Vagina (tissue), 2 donors: Measurements from ENCODE around the gene AKAP8L.

Experiments
- POLR2AphosphoS5 ChIP-seq, 2 donors: sonication (generic); formaldehyde crosslinking; IDR thresholded peaks; one replicate each; pipeline ENCODE4 v1.9.0; 2017; ENCODE audit warnings: antibody characterized with exemption in 2 of 2, mild to moderate bottlenecking in 2 of 2, low read depth in 1 of 2; ENCODE audit not compliant: insufficient read depth in 1 of 2
- TF ChIP-seq, protein P1 (sequence below), 3 experiments: fragments of 450-650 bp in 2 of 3; fragments of 200-600 bp in 1 of 3; sonication (generic) in 1 of 3; IDR thresholded peaks; one replicate each; pipeline ENCODE4 v1.5.1; 2017 to 2019; ENCODE audit warnings: antibody characterized with exemption in 3 of 3, mild to moderate bottlenecking in 2 of 3, moderate library complexity in 2 of 3

DNA sequence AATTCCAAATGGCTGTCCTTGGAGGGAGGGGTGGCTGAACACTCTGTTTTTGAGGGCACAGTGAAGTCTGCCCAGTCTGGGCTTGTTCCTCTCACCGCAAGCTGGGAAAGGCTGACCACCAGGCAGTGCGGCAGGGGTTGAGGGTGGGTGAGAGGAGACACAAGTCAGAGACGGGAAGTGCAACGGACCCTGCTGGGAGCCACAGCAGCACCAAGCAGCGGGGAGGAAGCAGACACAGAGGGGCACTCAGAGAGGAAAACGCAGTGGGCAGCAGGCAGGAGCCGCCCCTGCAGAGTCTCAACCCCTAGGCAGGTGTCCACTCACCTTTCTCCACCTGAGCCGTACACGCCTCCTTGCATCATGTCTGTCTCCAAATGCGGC, 15.6 kb downstream of the AKAP8L start:
- TF ChIP-seq, protein P1, sequence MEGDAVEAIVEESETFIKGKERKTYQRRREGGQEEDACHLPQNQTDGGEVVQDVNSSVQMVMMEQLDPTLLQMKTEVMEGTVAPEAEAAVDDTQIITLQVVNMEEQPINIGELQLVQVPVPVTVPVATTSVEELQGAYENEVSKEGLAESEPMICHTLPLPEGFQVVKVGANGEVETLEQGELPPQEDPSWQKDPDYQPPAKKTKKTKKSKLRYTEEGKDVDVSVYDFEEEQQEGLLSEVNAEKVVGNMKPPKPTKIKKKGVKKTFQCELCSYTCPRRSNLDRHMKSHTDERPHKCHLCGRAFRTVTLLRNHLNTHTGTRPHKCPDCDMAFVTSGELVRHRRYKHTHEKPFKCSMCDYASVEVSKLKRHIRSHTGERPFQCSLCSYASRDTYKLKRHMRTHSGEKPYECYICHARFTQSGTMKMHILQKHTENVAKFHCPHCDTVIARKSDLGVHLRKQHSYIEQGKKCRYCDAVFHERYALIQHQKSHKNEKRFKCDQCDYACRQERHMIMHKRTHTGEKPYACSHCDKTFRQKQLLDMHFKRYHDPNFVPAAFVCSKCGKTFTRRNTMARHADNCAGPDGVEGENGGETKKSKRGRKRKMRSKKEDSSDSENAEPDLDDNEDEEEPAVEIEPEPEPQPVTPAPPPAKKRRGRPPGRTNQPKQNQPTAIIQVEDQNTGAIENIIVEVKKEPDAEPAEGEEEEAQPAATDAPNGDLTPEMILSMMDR (IDR thresholded peaks at IDR 0.05) = no peak
- no peak for TF ChIP-seq POLR2AphosphoS5 (IDR thresholded peaks at IDR 0.05; ENCODE audit: insufficient read depth in 1 of 2, low read depth in 1 of 2)
